Measurements from ENCODE around the gene GOLGA5. TPM values are rescaled to one million over a fixed set of nuclear protein-coding genes. Genes with fewer than 3 reads are reported as not detected.

Gene GOLGA5
- total and polyA plus RNA-seq, 2 experiments from 2014 or later: 56.4 to 70.6 TPM

- in situ Hi-C loops (cut with MboI): no loop called here
- no peaks in the 10 kb centered on the region for H3K36me3 ChIP-seq (ENCODE audit: low read depth)
- peaks cover 40% of the 10 kb centered on the region for H3K27me3 ChIP-seq (replicated peaks; ENCODE audit: insufficient read depth)
- H3K4me3 ChIP-seq: no peak overlapping the region
- no peak for TF ChIP-seq EZH2phosphoT487 (IDR thresholded peaks at IDR 0.05; ENCODE audit: insufficient read depth, low read depth)
- TF ChIP-seq EZH2 (IDR thresholded peaks at IDR 0.05; ENCODE audit: insufficient read depth, poor library complexity, severe bottlenecking): no peak
- H3K9ac ChIP-seq: no peak overlapping the region
- no peak overlapping the region for H3K4me2 ChIP-seq (ENCODE audit: unreplicated experiment)
- no peak overlapping the region for H3K27ac ChIP-seq
- H3K4me1 ChIP-seq (ENCODE audit: insufficient read depth): no peaks in the 10 kb centered on the region
- no peak for DNase-seq
- no peaks in the 10 kb centered on the region for H3K9me2 ChIP-seq (ENCODE audit: insufficient read depth)
- H2AFZ ChIP-seq: no peak overlapping the region
- H3K79me2 ChIP-seq (ENCODE audit: insufficient read depth): no peaks in the 10 kb centered on the region
- WGBS, 2 experiments (ENCODE audit: low coverage in 1 of 2, low lambda C conversion rate in 2 of 2, missing lambda C conversion rate in 2 of 2): 27 to 30% methylated on average over 8 of the region's 8 CpGs
- H4K20me1 ChIP-seq (ENCODE audit: insufficient read depth): no peaks in the 10 kb centered on the region
- no peaks in the 10 kb centered on the region for H3K9me3 ChIP-seq (ENCODE audit: low read depth)
- H3F3A ChIP-seq (ENCODE audit: insufficient read depth): no peaks in the 10 kb centered on the region
Measured at GRCh38 chr14:92885279-92886061, 91.4 kb downstream of the GOLGA5 start.

- Histone ChIP-seq H3K36me3 (ENCODE audit: low read depth) (no peaks in the 10 kb centered on the region), H3K79me2 (ENCODE audit: insufficient read depth) (no peaks in the 10 kb centered on the region), H3K4me2 (ENCODE audit: unreplicated experiment) (no peak overlapping the region), H3K27me3 (replicated peaks; ENCODE audit: insufficient read depth) (peaks cover 32% of the 10 kb centered on the region), H3K9me2 (ENCODE audit: insufficient read depth) (no peaks in the 10 kb centered on the region), H3K4me3 (no peak overlapping the region), H3K9me3 (ENCODE audit: low read depth) (no peaks in the 10 kb centered on the region), H2AFZ (no peak overlapping the region), H3K9ac (no peak overlapping the region), H3K4me1 (ENCODE audit: insufficient read depth) (no peaks in the 10 kb centered on the region), H3F3A (ENCODE audit: insufficient read depth) (no peaks in the 10 kb centered on the region), H3K27ac (no peak overlapping the region), H4K20me1 (ENCODE audit: insufficient read depth) (no peaks in the 10 kb centered on the region)
- DNase-seq: no peak
- in situ Hi-C loops (cut with MboI): no loop called here
- no peak for TF ChIP-seq EZH2phosphoT487 (IDR thresholded peaks at IDR 0.05; ENCODE audit: insufficient read depth, low read depth)
- TF ChIP-seq EZH2 (IDR thresholded peaks at IDR 0.05; ENCODE audit: insufficient read depth, poor library complexity, severe bottlenecking): no peak
- 47 to 50% methylated on average over 11 of the region's 11 CpGs for WGBS, 2 experiments (ENCODE audit: low coverage in 1 of 2, low lambda C conversion rate in 2 of 2, missing lambda C conversion rate in 2 of 2)
Measured at GRCh38 chr14:92886337-92886736, 92.2 kb downstream of the GOLGA5 start.

- Histone ChIP-seq H3K4me2 (ENCODE audit: unreplicated experiment) (no peak overlapping the region), H3K4me1 (ENCODE audit: insufficient read depth) (no peaks in the 10 kb centered on the region), H3K4me3 (no peak overlapping the region), H4K20me1 (ENCODE audit: insufficient read depth) (no peaks in the 10 kb centered on the region), H2AFZ (no peak overlapping the region), H3K27me3 (replicated peaks; ENCODE audit: insufficient read depth) (peaks cover 24% of the 10 kb centered on the region), H3K9me2 (ENCODE audit: insufficient read depth) (no peaks in the 10 kb centered on the region), H3F3A (ENCODE audit: insufficient read depth) (no peaks in the 10 kb centered on the region), H3K27ac (no peak overlapping the region), H3K9me3 (ENCODE audit: low read depth) (no peaks in the 10 kb centered on the region), H3K79me2 (ENCODE audit: insufficient read depth) (no peaks in the 10 kb centered on the region), H3K36me3 (ENCODE audit: low read depth) (no peaks in the 10 kb centered on the region), H3K9ac (no peak overlapping the region)
- TF ChIP-seq EZH2phosphoT487 (IDR thresholded peaks at IDR 0.05; ENCODE audit: insufficient read depth, low read depth) (no peak), EZH2 (IDR thresholded peaks at IDR 0.05; ENCODE audit: insufficient read depth, poor library complexity, severe bottlenecking) (no peak)
- in situ Hi-C loops (cut with MboI): no loop called here
- no peak for DNase-seq
- WGBS, 2 experiments (ENCODE audit: low coverage in 1 of 2, low lambda C conversion rate in 2 of 2, missing lambda C conversion rate in 2 of 2): 32 to 50% methylated on average over 1 of the region's 1 CpG
Measured at GRCh38 chr14:92887157-92887556, 93.1 kb downstream of the GOLGA5 start.

GRCh38 chr14:92888896-92889295, 94.8 kb downstream of the GOLGA5 start:
- Histone ChIP-seq H3K4me3 (no peak overlapping the region), H2AFZ (no peak overlapping the region), H3K36me3 (ENCODE audit: low read depth) (no peaks in the 10 kb centered on the region), H3K9me3 (ENCODE audit: low read depth) (no peaks in the 10 kb centered on the region), H3K4me2 (ENCODE audit: unreplicated experiment) (no peak overlapping the region), H3K27me3 (replicated peaks; ENCODE audit: insufficient read depth) (peaks cover 11% of the 10 kb centered on the region), H3K27ac (no peak overlapping the region), H3K9me2 (ENCODE audit: insufficient read depth) (no peaks in the 10 kb centered on the region), H3K4me1 (ENCODE audit: insufficient read depth) (no peaks in the 10 kb centered on the region), H4K20me1 (ENCODE audit: insufficient read depth) (no peaks in the 10 kb centered on the region), H3K9ac (no peak overlapping the region), H3F3A (ENCODE audit: insufficient read depth) (no peaks in the 10 kb centered on the region), H3K79me2 (ENCODE audit: insufficient read depth) (no peaks in the 10 kb centered on the region)
- no peak for DNase-seq
- in situ Hi-C loops (cut with MboI): no loop called here
- TF ChIP-seq EZH2 (IDR thresholded peaks at IDR 0.05; ENCODE audit: insufficient read depth, poor library complexity, severe bottlenecking) (no peak), EZH2phosphoT487 (IDR thresholded peaks at IDR 0.05; ENCODE audit: insufficient read depth, low read depth) (no peak)

Other genes with a start within 250 kb of the GOLGA5 start
- 82.7 and 129 TPM in 2 replicates for gene LGMN, start 45.7 kb upstream of the GOLGA5 start, total RNA-seq (2014; rRNA removed; shearing (Covaris generic))
- 98.8 and 106 TPM in 2 replicates for gene LGMN, start 45.7 kb upstream of the GOLGA5 start, polyA plus RNA-seq (2016; fragmentation: Nextera tagmentation; extraction: Ambion mirVana)
- not detected in 2 replicates for gene CHGA, start 128.8 kb downstream of the GOLGA5 start, total RNA-seq (2014; rRNA removed; shearing (Covaris generic))
- gene CHGA, start 128.8 kb downstream of the GOLGA5 start, polyA plus RNA-seq (2016; fragmentation: Nextera tagmentation; extraction: Ambion mirVana): not detected in 2 replicates

Data from GM23248 (cell line).